Measurements from ENCODE around the gene PIK3R6.

- TF ChIP-seq GATA2 (IDR thresholded peaks at IDR 0.05; ENCODE audit: low read depth, low read length): no peak
- TF ChIP-seq GATA3 (IDR thresholded peaks at IDR 0.05; ENCODE audit: low read depth, low read length): no peak
Measured at GRCh38 chr17:8905331-8905730, 37.9 kb upstream of the PIK3R6 start.

All from SH-SY5Y (cell line).